ENCODE data around the gene NIT1. TPM values are rescaled to one million over a fixed set of nuclear protein-coding genes. Genes with fewer than 3 reads are reported as not detected.

The NIT1 gene
- total and polyA plus RNA-seq, 2 donors (not counting 1 experiment from before 2014, with no cell fraction given) = 53.5 to 61.0 TPM

DNA sequence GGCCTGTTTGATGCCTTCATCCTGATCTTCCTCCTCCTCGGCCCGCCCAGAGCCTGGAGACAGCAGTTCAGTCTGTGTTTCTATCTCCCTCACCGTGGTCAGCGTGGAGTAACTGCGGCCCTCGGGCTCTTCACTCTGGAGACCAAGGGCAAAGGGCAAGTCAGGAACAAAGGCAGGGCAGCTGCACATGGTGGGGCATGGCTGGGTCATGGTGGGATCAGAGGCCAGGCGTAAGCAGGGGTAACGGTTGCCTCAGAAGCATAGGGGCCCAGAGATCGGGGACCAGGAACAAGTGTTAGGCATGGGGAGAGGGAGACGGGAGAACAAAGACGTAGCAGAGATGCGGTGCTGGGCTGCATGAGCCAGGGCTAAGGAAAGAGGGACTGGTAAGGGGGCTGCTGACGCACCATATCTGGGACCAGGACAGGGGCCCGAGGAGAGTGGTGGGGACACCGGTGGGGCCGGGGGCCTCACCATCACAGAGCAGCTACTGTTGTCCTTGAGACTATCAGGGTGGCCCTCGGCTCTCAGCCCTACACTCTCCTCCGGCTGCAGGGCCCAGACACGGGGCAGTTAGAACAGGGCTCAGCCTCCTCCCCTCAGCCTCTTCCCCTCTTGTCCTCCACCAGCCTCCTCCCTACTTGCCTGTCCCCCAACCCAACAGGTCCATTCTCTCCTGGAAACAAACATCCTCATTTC, 45.0 kb upstream of the NIT1 start:
- H3K4me2 ChIP-seq (replicated peaks; ENCODE audit: low read depth, low read length, poor library complexity, severe bottlenecking) = no peak overlapping the region
- 98% methylated on average over 19 of the region's 19 CpGs for WGBS (ENCODE audit: insufficient coverage)
- ATAC-seq (ENCODE audit: low read depth) (no peak), DNase-seq (no peak)
- peaks cover 10 to 25% of the 10 kb centered on the region in 2 donors for H3K4me1 ChIP-seq (ENCODE audit: control insufficient read depth in 2 of 2, insufficient read depth in 2 of 2, low read length in 2 of 2)
- no peaks in the 10 kb centered on the region for H3K9me3 Mint-ChIP-seq (ENCODE audit: insufficient read depth)
- ChIA-PET POLR2A (interaction anchor here (4.7 kb wide), 1 partner anchor 25 kb away, joined by 23 read pairs; the partner anchor contains the start of gene KLHDC9), CTCF (interaction anchor here (1.0 to 8.9 kb wide), 8 partner anchors 18 to 218 kb away, joined by 3 to 142 read pairs (median 20); partner anchors contain the start of genes DEDD, KLHDC9 and USF1)
- H3K27ac Mint-ChIP-seq = no peak overlapping the region
- H3K9me3 ChIP-seq (ENCODE audit: control extremely low read depth in 1 of 3, control insufficient read depth in 2 of 3, insufficient read depth in 1 of 3, low read length in 2 of 3) = no peaks in the 10 kb centered on the region
- no peak overlapping the region for H2AFZ ChIP-seq (ENCODE audit: insufficient read depth, low read depth, low read length, poor library complexity, severe bottlenecking)
- TF ChIP-seq, protein P1, sequence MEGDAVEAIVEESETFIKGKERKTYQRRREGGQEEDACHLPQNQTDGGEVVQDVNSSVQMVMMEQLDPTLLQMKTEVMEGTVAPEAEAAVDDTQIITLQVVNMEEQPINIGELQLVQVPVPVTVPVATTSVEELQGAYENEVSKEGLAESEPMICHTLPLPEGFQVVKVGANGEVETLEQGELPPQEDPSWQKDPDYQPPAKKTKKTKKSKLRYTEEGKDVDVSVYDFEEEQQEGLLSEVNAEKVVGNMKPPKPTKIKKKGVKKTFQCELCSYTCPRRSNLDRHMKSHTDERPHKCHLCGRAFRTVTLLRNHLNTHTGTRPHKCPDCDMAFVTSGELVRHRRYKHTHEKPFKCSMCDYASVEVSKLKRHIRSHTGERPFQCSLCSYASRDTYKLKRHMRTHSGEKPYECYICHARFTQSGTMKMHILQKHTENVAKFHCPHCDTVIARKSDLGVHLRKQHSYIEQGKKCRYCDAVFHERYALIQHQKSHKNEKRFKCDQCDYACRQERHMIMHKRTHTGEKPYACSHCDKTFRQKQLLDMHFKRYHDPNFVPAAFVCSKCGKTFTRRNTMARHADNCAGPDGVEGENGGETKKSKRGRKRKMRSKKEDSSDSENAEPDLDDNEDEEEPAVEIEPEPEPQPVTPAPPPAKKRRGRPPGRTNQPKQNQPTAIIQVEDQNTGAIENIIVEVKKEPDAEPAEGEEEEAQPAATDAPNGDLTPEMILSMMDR (IDR thresholded peaks at IDR 0.05) = no peak
- TF ChIP-seq EZH2 (IDR thresholded peaks at IDR 0.05; ENCODE audit: borderline replicate concordance, insufficient read depth, low read depth, low read length, poor library complexity, severe bottlenecking) = no peak
- no peak overlapping the region for H3K4me3 Mint-ChIP-seq
- no peaks in the 10 kb centered on the region for H3K36me3 ChIP-seq (replicated peaks in 1 of 2; ENCODE audit: control extremely low read depth in 1 of 2, control insufficient read depth in 1 of 2, extremely low read depth in 1 of 2, insufficient read depth in 2 of 2, low read length in 1 of 2)
- H4K20me1 ChIP-seq (ENCODE audit: control insufficient read depth, insufficient read depth, low read length, poor library complexity, severe bottlenecking) = peaks cover 4% of the 10 kb centered on the region
- H3K27me3 Mint-ChIP-seq = no peaks in the 10 kb centered on the region
- H3K27ac ChIP-seq (ENCODE audit: low read length in 2 of 2) = no peak overlapping the region
- no peaks in the 10 kb centered on the region for H3K27me3 ChIP-seq (replicated peaks in 1 of 4; ENCODE audit: control extremely low read depth in 1 of 4, control insufficient read depth in 3 of 4, insufficient read depth in 4 of 4, low read length in 3 of 4)
- no peak overlapping the region for H3K4me3 ChIP-seq (ENCODE audit: control extremely low read depth in 1 of 5, extremely low read depth in 1 of 5, insufficient read depth in 1 of 5, low read depth in 2 of 5, low read length in 4 of 5)
- intact Hi-C loops (cut with micrococcal nuclease) = no loop called here
- no peak overlapping the region for H3K9ac ChIP-seq (ENCODE audit: low read length)
- peaks cover 43% of the 10 kb centered on the region for H3K79me2 ChIP-seq (ENCODE audit: control insufficient read depth, insufficient read depth, low read length)
- H3K4me1 Mint-ChIP-seq = peaks cover 29% of the 10 kb centered on the region

DNA sequence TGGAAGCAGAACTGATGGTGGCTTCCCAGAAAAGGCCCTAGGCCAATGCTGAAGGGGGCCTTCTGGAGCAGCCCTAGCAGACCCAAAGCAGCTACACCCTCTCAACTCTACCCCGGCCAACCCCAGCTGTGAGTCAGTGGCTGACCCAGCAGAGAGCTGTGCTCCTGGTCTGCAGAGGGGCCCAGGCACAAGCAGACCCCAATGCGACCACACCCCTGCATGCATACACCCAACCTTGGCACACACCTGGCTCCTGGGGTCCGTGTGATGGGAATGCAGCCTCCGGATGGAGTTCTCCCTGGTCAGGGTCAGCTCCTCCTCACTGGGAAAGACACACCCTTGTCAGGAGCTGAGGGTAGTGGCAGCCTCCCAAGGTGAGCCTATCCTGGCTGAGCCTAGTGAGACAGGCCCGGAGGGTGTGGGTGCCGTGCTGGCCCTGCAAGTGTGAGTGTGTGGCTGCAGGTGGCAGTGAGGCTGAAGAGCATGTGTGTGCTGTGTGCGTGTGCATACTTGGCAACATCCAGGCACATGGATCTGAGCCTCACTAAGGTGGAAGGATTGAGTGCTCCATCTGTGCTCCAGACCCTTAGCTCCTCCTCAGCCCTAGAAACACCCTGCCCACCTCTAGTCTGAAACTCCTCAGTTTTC, 44.3 kb upstream of the NIT1 start:
- TF ChIP-seq, protein P1 (IDR thresholded peaks at IDR 0.05) = no peak
- TF ChIP-seq EZH2 (IDR thresholded peaks at IDR 0.05; ENCODE audit: borderline replicate concordance, insufficient read depth, low read depth, low read length, poor library complexity, severe bottlenecking) = no peak
- H3K27me3 Mint-ChIP-seq = no peaks in the 10 kb centered on the region
- no peaks in the 10 kb centered on the region for H3K27me3 ChIP-seq (replicated peaks in 1 of 4; ENCODE audit: control extremely low read depth in 1 of 4, control insufficient read depth in 3 of 4, insufficient read depth in 4 of 4, low read length in 3 of 4)
- no peaks in the 10 kb centered on the region for H3K36me3 ChIP-seq (replicated peaks in 1 of 2; ENCODE audit: control extremely low read depth in 1 of 2, control insufficient read depth in 1 of 2, extremely low read depth in 1 of 2, insufficient read depth in 2 of 2, low read length in 1 of 2)
- peaks cover 36% of the 10 kb centered on the region for H3K79me2 ChIP-seq (ENCODE audit: control insufficient read depth, insufficient read depth, low read length)
- H3K4me2 ChIP-seq (replicated peaks; ENCODE audit: low read depth, low read length, poor library complexity, severe bottlenecking) = no peak overlapping the region
- no peak overlapping the region for H3K4me3 Mint-ChIP-seq
- no peaks in the 10 kb centered on the region for H3K9me3 ChIP-seq (ENCODE audit: control extremely low read depth in 1 of 3, control insufficient read depth in 2 of 3, insufficient read depth in 1 of 3, low read length in 2 of 3)
- H3K4me1 Mint-ChIP-seq = peaks cover 22% of the 10 kb centered on the region
- no peaks in the 10 kb centered on the region for H4K20me1 ChIP-seq (ENCODE audit: control insufficient read depth, insufficient read depth, low read length, poor library complexity, severe bottlenecking)
- POLR2A ChIA-PET = no interaction called here
- no peak for DNase-seq
- no peak for ATAC-seq (ENCODE audit: low read depth)
- peaks cover 8 to 22% of the 10 kb centered on the region in 2 donors for H3K4me1 ChIP-seq (ENCODE audit: control insufficient read depth in 2 of 2, insufficient read depth in 2 of 2, low read length in 2 of 2)
- H3K4me3 ChIP-seq (ENCODE audit: control extremely low read depth in 1 of 5, extremely low read depth in 1 of 5, insufficient read depth in 1 of 5, low read depth in 2 of 5, low read length in 4 of 5) = no peak overlapping the region
- no peaks in the 10 kb centered on the region for H3K9me3 Mint-ChIP-seq (ENCODE audit: insufficient read depth)
- no peak overlapping the region for H3K27ac Mint-ChIP-seq
- no peak overlapping the region for H3K9ac ChIP-seq (ENCODE audit: low read length)
- intact Hi-C loops (cut with micrococcal nuclease) = no loop called here
- CTCF ChIA-PET = interaction anchor here (1.0 to 8.9 kb wide), 3 partner anchors 24 to 76 kb away, joined by 3 to 142 read pairs (median 82); partner anchors contain the start of genes DEDD and KLHDC9
- H3K27ac ChIP-seq (ENCODE audit: low read length in 2 of 2) = no peak overlapping the region
- H2AFZ ChIP-seq (ENCODE audit: insufficient read depth, low read depth, low read length, poor library complexity, severe bottlenecking) = no peak overlapping the region
- WGBS (ENCODE audit: insufficient coverage) = 98% methylated on average over 6 of the region's 7 CpGs
